ENCODE results near the gene HOXA3. TPM values are rescaled to one million over a fixed set of nuclear protein-coding genes. Genes with fewer than 3 reads are reported as not detected.

The HOXA3 gene
- total RNA-seq, 1 experiment from 2014 or later = not detected

DNA sequence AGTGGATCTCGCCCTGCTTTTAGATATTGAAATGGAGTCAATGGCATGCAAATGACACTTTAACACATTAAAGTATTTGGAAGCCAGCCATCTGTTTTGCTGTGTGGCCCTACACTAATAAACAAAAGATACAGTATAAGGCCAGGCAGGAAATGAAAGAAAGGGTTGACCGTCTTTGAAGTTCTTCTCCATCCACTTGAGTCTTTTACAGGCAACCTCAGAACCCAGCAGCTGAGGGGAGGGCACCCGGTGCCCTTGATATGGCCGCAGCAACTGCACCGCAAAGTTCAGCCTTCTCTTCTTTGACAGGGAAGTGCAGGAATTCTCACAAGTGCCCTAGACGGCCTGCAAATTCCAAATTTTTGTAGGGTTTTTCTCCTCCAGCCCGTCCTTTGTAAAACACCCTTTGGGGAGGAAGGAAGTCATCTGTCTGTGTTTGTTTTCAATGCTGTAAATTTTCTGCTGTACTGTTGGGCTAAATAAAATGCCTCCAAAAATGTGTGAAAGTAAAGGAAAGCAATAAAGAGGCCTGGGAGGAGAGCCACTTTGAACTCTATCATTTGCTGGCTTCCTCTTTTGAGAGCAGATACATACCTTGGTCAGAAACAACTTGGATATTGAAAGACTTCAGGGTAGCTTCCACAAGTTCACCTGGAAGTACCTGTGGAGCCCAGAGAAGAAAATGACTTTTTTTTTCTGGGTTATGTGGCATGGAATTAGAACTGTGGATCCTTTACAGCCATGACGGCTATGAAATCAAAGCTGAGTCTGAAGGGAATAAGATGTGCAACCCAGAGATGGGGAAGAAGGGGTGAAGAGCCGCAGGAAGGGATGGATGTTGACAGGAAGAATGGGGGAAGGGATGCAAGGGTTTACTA lies 60.2 kb downstream of the HOXA3 start:
- no peaks in the 10 kb centered on the region for H3K79me2 ChIP-seq (ENCODE audit: insufficient read depth, low read length)
- H4K91ac ChIP-seq (ENCODE audit: insufficient read length, low read depth, low read length) = no peak overlapping the region
- no peak overlapping the region for H3K56ac ChIP-seq (ENCODE audit: insufficient read length, low read depth, low read length)
- H3K27ac ChIP-seq (ENCODE audit: insufficient read length, low read depth, low read length) = no peak overlapping the region
- H2BK120ac ChIP-seq (ENCODE audit: low read depth, low read length, poor library complexity, severe bottlenecking) = no peak overlapping the region
- H3K23ac ChIP-seq (ENCODE audit: insufficient read length, low read depth, low read length) = no peak overlapping the region
- H4K5ac ChIP-seq (ENCODE audit: insufficient read length, low read depth, low read length) = no peak overlapping the region
- Mint-ChIP-seq H3K9me3 (peaks cover 3 to 18% of the 10 kb centered on the region in 2 experiments; a peak in 2 of 5 replicates), H3K27me3 (ENCODE audit: low read depth) (peaks cover 100% of the 10 kb centered on the region), H3K4me1 (peaks cover 42 to 43% of the 10 kb centered on the region in 2 experiments), H3K4me3 (no peak overlapping the region; a peak in 1 of 5 replicates), H3K36me3 (ENCODE audit: insufficient read depth in 1 of 3, low read depth in 3 of 3) (no peaks in the 10 kb centered on the region; a peak in 1 of 7 replicates), H3K27ac (no peak overlapping the region)
- H3K4me2 ChIP-seq (ENCODE audit: insufficient read depth, insufficient read length, low read length) = no peak overlapping the region
- H4K20me1 ChIP-seq (ENCODE audit: control insufficient read depth, insufficient read depth, insufficient read length) = no peaks in the 10 kb centered on the region
- H2BK5ac ChIP-seq (ENCODE audit: insufficient read length, low read length) = no peak overlapping the region
- no peak for TF ChIP-seq CTCF (conservative IDR thresholded peaks at IDR 0.05)
- peak; percentile 83 for DNase-seq
- no peak overlapping the region for H3K4ac ChIP-seq (ENCODE audit: low read depth, low read length)
- no peak overlapping the region for H2BK12ac ChIP-seq (ENCODE audit: insufficient read length, low read depth, low read length)
- no peaks in the 10 kb centered on the region for H3K9me3 ChIP-seq (ENCODE audit: control insufficient read depth, low read depth, low read length)
- no peak overlapping the region for H2BK15ac ChIP-seq (ENCODE audit: low read depth, low read length)
- H2BK20ac ChIP-seq (ENCODE audit: low read depth, low read length, poor library complexity, severe bottlenecking) = no peak overlapping the region
- no peak overlapping the region for H3K18ac ChIP-seq (ENCODE audit: insufficient read length, low read depth, low read length)
- no peak overlapping the region for H3K9ac ChIP-seq (ENCODE audit: extremely low read depth, insufficient read length, low read length)
- no peak overlapping the region for H4K8ac ChIP-seq (replicated peaks; ENCODE audit: insufficient read length, low read depth, low read length)
- no peak overlapping the region for H3K14ac ChIP-seq (ENCODE audit: insufficient read depth, low read length)
- peaks cover 89% of the 10 kb centered on the region for H3K27me3 ChIP-seq (ENCODE audit: insufficient read depth, low read length)
- no peak overlapping the region for H2AK5ac ChIP-seq (ENCODE audit: insufficient read length, low read length)
- WGBS (ENCODE audit: extremely low coverage, insufficient read length, low lambda C conversion rate) = no CpG with 5 or more reads among the region's 9 CpGs
- no peak overlapping the region for H2AFZ ChIP-seq (ENCODE audit: low read length)
- H3K4me1 ChIP-seq (ENCODE audit: insufficient read depth, low read length) = peaks cover 5% of the 10 kb centered on the region; the same call in 1 of the 2 replicates
- no peak overlapping the region for H3T11ph ChIP-seq (ENCODE audit: low read length)
- H3K23me2 ChIP-seq (ENCODE audit: insufficient read length, low read depth, low read length, poor library complexity, severe bottlenecking) = peaks cover 7% of the 10 kb centered on the region
- H3K79me1 ChIP-seq (ENCODE audit: insufficient read depth, low read depth, low read length, poor library complexity, severe bottlenecking) = no peaks in the 10 kb centered on the region

Data from H9 (cell line).